Measurements from ENCODE around the gene PSD4.

Gene PSD4

DNA sequence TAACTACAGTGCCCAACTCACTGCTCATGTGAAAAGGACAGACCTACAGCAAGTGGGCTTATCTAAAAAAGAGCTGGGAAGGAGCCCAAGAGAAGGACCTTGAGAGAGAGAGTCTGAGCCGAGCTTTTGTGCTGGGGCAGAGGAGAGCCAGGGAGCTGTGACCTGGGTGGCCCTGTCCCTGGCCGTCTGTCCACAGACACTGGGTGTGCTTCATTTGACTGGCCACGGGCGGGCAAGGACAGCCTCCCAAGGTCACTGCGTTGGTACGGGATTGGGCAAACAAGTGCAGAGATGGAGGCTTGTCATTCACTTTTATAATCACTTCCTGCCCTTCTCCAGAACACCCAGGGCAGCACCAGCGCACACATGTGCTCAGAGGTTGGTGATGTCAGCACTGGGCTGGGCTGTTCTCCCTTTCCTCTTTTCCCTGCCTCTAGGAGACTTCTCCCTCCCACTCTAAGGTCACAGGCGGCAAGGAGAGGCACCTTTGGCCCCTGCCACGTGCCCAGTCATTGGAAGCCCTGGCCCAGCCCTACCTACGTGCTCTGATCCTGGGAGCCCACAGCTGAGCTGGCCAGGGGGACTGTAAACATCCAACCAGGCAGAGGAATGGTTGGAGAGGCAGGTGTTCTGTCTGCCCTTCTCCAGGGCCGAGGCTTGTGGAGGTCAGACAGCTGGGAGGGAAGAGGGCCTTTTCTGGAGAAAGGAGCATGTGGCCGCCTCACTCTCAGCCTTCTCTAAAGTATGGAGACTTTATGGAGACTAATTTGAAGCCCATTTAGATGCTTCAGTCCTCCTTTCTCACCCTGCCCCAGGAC, 6.4 kb upstream of the PSD4 start:
- TF ChIP-seq GATA1 (IDR thresholded peaks at IDR 0.05; ENCODE audit: low read depth, low read length) (no peak), POLR2A (IDR thresholded peaks at IDR 0.05; ENCODE audit: low read length) (no peak)
- no peak for DNase-seq

DNA sequence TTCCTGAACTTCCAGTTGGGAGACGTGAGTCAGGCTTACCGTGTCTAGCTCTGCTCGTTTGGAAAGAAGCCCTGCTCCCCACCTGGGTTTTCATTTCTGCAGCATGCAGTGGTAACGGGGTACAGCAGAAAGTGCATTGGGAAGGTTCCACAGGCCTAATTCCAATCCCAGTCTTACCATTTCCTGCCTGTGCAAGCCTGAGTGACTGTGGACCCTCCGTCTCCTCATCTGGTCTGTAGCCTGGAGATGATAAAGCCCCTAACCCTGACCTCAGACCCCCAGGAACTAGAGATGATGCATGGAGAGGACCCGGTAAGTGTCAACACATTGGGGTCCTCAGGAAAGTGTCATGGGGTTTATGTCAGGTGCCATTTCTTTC, 5.8 kb upstream of the PSD4 start:
- TF ChIP-seq POLR2A (IDR thresholded peaks at IDR 0.05; ENCODE audit: low read length) (no peak), GATA1 (IDR thresholded peaks at IDR 0.05; ENCODE audit: low read depth, low read length) (no peak)
- no peak for DNase-seq

DNA sequence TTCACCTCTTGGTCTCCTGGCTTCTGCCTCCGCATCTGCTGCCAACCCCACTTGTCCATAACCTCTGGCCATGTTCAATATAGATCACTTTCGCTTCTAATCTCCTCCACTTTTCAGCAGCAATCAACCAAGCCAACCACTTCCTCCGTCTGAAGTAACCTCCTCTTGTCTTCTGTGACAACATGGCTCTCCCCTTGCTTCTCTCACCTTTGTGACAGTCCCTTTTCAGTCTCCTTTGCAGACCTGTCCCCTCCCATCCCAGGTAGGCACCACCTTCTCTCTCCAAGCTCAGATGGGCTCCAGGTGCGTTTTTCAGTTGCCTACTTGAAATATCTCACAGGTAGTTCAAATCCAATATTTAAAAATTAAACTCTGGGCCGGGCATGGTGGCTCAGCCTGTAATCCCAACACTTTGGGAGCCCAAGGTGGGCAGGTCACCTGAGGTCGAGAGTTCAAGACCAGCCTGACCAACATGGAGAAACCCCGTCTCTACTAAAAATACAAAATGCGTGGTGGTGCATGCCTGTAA, 4.7 kb upstream of the PSD4 start:
- no peak for TF ChIP-seq GATA1 (IDR thresholded peaks at IDR 0.05; ENCODE audit: low read depth, low read length)
- TF ChIP-seq POLR2A (IDR thresholded peaks at IDR 0.05; ENCODE audit: low read length) = no peak

DNA sequence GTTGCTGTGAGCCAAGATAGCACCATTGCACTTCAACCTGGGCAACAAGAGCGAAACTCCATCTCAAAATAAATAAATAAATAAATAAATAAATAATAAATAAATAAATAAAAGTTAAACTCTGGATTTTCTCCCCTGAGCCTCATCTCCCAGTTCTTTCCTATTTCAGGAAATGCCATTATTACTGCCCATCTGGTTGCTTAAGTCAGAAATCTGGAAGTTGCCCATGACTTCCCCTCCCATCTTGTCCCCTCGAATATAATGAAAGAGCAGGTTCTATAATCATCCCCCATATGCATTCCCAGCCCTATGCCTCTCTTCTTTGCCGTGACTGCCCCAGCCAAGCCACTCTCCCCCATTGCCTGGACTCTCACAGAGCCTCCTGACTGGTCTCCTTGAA, 4.2 kb upstream of the PSD4 start:
- no peak for DNase-seq
- TF ChIP-seq GATA1 (IDR thresholded peaks at IDR 0.05; ENCODE audit: low read depth, low read length) = no peak
- TF ChIP-seq POLR2A (IDR thresholded peaks at IDR 0.05; ENCODE audit: low read length) = no peak

More for the DNA sequence above, 4.7 kb upstream of the PSD4 start:
- no peak for DNase-seq

DNA sequence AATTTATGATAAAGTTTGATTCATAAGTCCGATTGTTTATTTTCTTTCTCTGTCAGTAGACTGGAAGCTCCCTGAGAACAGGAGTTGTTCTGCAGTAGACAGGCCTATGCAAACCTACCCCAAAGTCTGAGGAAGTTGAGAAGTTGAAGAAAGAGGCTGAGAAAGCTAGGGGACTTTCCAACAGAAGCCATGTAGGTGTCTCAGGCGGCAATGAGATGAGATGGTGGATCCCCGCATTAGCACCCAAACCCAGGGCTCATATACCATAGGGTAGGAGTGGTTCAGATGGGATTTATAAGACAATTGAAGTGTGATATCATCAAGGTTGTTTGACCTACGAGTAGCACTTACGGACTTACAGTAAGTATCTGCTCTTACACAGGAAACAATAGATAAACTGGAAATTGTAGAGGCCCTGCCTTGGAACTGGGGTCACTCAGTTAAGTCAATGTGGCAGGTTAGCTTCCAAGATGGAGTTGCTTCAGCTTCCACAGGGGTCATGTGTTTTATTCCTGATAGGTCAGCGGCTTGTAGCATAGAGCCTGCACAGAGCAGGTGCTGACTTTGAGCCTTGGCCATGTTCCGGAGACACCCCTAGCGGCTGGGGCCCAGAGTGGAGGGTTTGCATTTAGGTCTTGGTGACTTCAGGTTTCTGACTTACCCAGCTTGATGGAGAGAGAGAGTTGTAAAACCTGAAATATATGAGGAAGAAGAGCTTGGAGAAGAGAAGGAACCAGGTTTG, 2.3 kb upstream of the PSD4 start:
- TF ChIP-seq GATA1 (IDR thresholded peaks at IDR 0.05; ENCODE audit: low read depth, low read length) (no peak), POLR2A (IDR thresholded peaks at IDR 0.05; ENCODE audit: low read length) (no peak)
- DNase-seq = peak in 1 of 2 experiments; percentile 5

DNA sequence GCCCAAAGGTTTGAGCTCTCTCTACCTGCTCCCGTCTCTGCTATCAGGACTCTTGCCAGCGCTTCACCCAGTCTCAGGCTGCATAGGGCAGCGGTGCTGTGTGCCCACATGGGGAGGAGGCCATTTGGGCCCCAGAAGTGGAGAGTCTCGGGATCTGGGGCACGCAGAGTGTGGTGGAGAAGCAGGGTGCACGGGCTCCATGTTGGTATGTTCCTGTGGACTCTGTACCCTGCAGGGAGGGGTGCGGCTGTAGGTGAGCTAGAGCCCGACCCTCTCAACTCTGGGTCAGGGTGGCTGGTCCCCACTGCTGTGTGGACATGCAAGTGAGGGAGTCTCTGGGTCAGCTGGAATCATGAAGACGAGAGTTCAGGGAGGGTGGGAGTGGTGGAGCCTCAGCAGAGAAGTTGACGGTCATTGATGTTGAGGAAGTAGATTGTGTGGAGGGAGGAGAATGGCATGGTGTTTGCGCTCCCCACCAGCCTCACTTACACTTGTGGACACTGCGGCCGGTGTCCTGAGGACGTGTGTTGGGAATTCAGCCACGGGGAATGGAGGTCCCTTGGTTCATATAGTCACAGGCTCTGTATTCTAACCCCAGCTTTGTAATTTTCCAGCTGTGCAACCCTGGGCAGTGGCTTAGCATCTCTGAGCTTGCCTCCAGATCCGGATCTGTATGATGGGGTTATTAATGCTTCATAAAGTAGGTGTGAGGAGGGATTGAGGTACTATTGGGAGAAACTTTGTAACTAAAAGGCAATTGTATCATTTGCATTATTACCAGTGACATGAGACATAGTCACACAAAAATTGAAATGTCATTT, 840 bp upstream of the PSD4 start:
- TF ChIP-seq GATA1 (IDR thresholded peaks at IDR 0.05; ENCODE audit: low read depth, low read length) = no peak
- no peak for TF ChIP-seq POLR2A (IDR thresholded peaks at IDR 0.05; ENCODE audit: low read length)
- DNase-seq = no peak

DNA sequence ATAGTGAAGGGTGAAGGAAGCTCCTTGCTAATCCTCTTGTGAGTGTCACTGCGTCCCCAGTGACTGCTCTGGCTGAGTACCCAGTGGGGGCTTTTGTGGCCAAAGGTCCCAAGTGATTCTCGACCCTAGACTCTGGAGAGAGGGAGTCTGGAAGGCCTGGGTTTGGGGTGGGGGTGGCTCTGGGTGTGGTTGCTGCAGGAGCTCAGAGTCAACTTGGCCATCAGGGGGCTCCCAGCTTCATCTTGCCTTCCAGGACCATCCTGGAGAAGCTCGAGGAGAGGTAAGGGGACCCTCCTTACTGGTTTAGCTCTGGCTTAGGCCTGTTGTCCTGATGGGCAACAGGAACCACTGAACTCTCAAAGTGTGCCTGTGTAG, 592 bp downstream of the PSD4 start:
- TF ChIP-seq POLR2A (IDR thresholded peaks at IDR 0.05; ENCODE audit: low read length) (no peak), GATA1 (IDR thresholded peaks at IDR 0.05; ENCODE audit: low read depth, low read length) (no peak)
- peak; percentile 40 to 45 for DNase-seq

DNA sequence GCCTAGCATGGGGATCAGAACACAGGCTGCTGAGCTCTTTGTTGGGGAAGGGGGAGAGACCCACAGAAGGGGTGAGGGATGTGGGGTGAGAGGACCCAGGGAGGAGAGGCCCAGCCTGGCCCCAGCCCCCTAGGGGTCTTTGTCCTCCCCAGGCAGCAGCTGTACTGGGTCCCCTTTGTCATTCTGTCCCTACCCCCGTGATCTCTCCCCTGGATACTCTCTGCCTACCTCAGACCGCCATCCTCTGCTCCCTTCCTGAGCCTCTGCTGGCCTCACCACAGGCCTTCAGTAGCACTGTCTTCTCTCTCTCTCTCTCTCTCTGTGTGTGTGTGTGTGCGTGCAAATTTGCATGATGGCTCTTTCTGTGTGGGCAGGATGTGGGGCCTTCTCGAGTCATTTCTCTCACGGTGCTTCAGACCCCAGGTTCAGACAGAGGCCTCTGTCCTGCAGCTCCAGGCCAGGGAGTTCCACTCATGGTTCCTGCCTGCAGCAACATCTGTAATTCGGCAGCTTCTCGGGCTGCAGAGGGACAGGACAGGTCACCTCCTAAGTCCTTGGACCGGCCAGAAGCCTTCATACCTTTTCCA, 1.4 kb downstream of the PSD4 start:
- no peak for TF ChIP-seq GATA1 (IDR thresholded peaks at IDR 0.05; ENCODE audit: low read depth, low read length)
- no peak for TF ChIP-seq POLR2A (IDR thresholded peaks at IDR 0.05; ENCODE audit: low read length)
- peak; percentile 10 to 36 for DNase-seq

DNA sequence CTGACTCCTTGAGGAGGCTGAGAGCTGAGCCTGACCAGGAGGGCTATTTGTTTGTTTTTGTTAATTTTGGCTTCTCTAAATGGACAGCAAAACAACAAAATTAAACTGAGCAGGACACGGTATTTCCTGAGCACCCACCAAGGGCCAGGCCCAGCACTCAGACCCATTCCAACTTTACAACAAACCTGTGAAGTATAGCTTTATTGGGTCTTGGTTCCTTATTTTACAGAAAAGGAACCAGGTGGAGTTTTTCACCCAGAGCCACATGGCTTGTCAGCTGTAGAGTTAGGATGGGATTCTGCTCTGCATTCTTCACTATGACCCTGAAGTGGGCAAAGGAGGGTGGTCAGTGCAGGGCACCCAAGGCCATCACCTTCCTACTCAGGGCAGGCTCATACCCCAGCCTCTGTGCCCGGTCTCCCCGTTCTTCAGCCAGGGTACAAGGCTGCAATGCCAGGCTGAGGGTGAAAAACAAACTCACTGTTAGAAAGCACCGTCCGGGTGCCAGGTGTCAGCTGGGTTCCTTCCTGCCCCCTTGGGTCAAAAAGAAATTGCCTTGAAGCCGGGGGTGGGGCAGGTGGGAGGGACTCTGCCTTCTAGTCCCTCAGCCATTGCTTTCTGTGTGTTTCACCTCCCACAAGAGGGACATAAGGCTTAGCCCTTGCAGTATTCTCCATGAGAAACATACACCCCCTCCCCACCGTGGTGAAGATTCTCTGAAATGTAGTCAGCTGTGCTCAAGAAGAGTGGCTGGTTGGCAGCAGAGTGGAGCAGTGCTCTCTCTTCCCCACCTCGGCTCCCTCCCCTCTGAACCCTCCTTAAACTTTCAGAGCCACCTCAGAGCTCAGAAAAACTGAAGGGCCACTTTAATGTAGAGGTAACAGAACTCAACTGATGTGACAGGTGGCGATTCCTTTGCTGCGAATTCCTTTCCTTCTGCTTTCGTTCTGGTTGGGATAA, 2.2 kb downstream of the PSD4 start:
- TF ChIP-seq POLR2A (IDR thresholded peaks at IDR 0.05; ENCODE audit: low read length) (no peak), GATA1 (IDR thresholded peaks at IDR 0.05; ENCODE audit: low read depth, low read length) (no peak)
- no peak for DNase-seq

DNA sequence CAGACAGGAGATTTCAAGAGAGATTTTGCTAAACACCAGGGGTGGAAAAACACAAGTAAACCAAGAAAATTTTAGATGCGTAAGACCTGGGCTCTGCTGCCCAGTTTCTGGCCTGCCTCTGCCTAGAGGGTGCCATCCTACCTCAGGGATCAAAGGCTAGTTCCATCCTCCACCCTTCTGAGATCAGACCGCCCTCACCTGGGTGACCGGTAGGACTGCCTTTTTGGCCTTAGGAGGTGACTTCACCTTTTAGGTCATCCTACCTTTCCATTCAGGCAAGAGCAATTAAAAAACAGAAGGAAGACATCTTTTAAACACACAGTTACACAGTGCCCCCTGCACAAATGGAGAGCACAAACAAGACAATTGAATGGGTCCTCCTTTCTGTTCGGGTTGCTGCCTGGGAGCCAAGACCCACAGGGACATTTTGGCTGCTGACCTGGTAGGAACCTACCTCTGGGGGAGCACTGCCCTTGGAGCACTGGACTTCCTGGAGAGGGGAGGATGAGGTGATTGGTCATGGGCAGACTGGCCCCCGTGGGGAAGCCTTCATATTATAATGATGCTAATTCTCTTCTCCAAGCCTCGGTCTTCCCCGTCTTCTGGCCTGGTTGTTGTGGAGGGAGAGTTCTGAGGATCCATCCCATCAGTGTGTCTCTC, 3.1 kb downstream of the PSD4 start:
- TF ChIP-seq POLR2A (IDR thresholded peaks at IDR 0.05; ENCODE audit: low read length) (no peak), GATA1 (IDR thresholded peaks at IDR 0.05; ENCODE audit: low read depth, low read length) (no peak)
- DNase-seq = no peak

DNA sequence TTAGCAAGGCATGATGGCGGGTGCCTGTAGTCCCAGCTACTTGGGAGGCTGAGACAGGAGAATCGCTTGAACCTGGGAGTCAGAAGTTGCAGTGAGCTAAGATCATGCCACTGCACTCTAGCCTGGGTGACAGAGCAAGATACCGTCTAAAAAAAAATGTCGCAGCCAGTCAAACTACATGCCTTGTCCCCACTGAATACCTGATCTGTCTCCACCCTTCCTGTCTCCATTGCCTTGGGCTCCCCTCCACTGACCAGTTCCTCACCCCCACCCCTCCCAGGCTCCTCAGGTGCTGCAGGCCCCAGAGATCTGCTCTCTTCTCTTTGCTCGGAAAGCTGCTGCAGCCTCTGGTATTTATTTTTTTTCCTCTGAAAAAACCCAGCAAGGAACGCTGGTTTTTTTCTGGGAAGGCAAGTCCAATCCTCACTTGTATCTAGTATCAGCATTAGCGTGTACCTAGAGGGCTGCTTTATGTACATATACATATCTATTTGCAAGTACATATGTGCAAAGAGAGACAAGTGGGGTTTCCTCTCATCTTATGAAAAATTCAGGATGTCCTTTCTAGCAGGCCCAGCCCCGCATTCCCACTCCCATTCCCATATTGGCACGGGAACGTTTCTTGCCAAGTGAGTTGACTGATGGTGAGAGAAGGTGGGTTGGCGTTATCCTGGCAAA, 4.4 kb downstream of the PSD4 start:
- DNase-seq = no peak

More for the DNA sequence above, 4.4 kb downstream of the PSD4 start:
- no peak for TF ChIP-seq POLR2A (IDR thresholded peaks at IDR 0.05; ENCODE audit: low read length)
- TF ChIP-seq GATA1 (IDR thresholded peaks at IDR 0.05; ENCODE audit: low read depth, low read length) = no peak
